ENCODE data around the gene KNDC1.

KNDC1 gene

GRCh38 chr10:133183646-133184378, 23.8 kb downstream of the KNDC1 start:
- no peak for DNase-seq (ENCODE audit: low spot score)
- TF ChIP-seq CTCF (IDR thresholded peaks at IDR 0.05; ENCODE audit: extremely low read depth, insufficient read depth, missing control alignments): no peak
- in situ Hi-C loops (cut with MboI; ENCODE audit: low pct_unique_long_range_greater_than_20kb, low sequenced_read_pairs, unreplicated experiment): no loop called here

GRCh38 chr10:133184591-133185244, 24.7 kb downstream of the KNDC1 start:
- TF ChIP-seq CTCF (IDR thresholded peaks at IDR 0.05; ENCODE audit: extremely low read depth, insufficient read depth, missing control alignments): no peak
- DNase-seq (ENCODE audit: low spot score): no peak
- in situ Hi-C loops (cut with MboI; ENCODE audit: low pct_unique_long_range_greater_than_20kb, low sequenced_read_pairs, unreplicated experiment): no loop called here

GRCh38 chr10:133185421-133185820, 25.4 kb downstream of the KNDC1 start:
- DNase-seq (ENCODE audit: low spot score): no peak
- TF ChIP-seq CTCF (IDR thresholded peaks at IDR 0.05; ENCODE audit: extremely low read depth, insufficient read depth, missing control alignments): no peak
- in situ Hi-C loops (cut with MboI; ENCODE audit: low pct_unique_long_range_greater_than_20kb, low sequenced_read_pairs, unreplicated experiment): no loop called here

GRCh38 chr10:133185916-133186315, 25.9 kb downstream of the KNDC1 start:
- no peak for DNase-seq (ENCODE audit: low spot score)
- in situ Hi-C loops (cut with MboI; ENCODE audit: low pct_unique_long_range_greater_than_20kb, low sequenced_read_pairs, unreplicated experiment): no loop called here
- TF ChIP-seq CTCF (IDR thresholded peaks at IDR 0.05; ENCODE audit: extremely low read depth, insufficient read depth, missing control alignments): no peak

GRCh38 chr10:133186416-133187090, 26.5 kb downstream of the KNDC1 start:
- in situ Hi-C loops (cut with MboI; ENCODE audit: low pct_unique_long_range_greater_than_20kb, low sequenced_read_pairs, unreplicated experiment): no loop called here
- no peak for TF ChIP-seq CTCF (IDR thresholded peaks at IDR 0.05; ENCODE audit: extremely low read depth, insufficient read depth, missing control alignments)
- DNase-seq (ENCODE audit: low spot score): no peak

- in situ Hi-C loops (cut with MboI; ENCODE audit: low pct_unique_long_range_greater_than_20kb, low sequenced_read_pairs, unreplicated experiment): no loop called here
- DNase-seq (ENCODE audit: low spot score): no peak
- TF ChIP-seq CTCF (IDR thresholded peaks at IDR 0.05; ENCODE audit: extremely low read depth, insufficient read depth, missing control alignments): no peak
Measured at GRCh38 chr10:133187091-133187905, 27.3 kb downstream of the KNDC1 start.
